Activated CD4-positive, alpha-beta T cell treated with anti-CD3 and anti-CD28 coated beads for 4 hours (primary cell): ENCODE results near the gene CYTH4.
"Not testable (repeated sequence)": the region's sequence is repeated elsewhere in the genome, so short reads cannot be mapped to it uniquely, and the experiment has no call there.

Source experiments
- DNase-seq, 2 donors: peaks; one replicate each; pipeline ENCODE4 v3.0.0-alpha.2; 2020

Gene CYTH4

DNA sequence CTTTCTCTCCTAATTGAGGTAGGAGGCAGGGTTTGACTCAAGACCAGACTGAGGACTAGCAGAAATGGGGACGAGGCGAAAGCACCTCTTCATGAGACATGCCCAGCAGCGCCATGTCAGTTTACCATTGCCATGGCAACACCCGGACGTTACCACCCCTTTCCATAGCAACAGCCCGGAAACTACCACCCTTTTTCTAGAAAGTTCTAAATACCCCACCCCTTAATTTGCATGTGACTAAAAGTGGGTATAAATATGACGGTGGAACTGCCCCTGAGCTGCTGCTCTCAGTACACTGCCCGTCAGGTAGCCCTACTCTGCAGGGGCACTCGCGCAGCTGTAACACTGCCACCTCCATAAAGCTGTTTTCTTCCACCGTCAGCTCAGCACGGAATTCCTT, 32.3 kb upstream of the CYTH4 start:
- DNase-seq = no peak

DNA sequence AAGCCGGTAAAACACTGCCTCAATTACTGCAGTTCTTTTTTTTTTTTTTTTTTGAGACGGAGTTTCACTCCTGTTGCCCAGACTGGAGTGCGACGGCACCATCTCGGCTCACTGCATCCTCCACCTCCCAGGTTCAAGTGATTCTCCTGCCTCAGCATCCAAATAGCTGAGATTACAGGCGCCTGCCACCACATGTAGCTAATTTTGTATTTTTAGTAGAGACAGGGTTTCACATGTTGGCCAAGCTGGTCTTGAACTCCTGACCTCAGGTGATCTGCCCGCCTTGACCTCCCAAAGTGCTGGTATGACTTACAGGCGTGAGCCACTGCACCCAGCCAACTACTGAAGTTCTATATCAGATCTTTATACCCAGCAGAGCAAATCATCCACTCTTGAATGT, 30.5 kb upstream of the CYTH4 start:
- DNase-seq = not testable (repeated sequence)

DNA sequence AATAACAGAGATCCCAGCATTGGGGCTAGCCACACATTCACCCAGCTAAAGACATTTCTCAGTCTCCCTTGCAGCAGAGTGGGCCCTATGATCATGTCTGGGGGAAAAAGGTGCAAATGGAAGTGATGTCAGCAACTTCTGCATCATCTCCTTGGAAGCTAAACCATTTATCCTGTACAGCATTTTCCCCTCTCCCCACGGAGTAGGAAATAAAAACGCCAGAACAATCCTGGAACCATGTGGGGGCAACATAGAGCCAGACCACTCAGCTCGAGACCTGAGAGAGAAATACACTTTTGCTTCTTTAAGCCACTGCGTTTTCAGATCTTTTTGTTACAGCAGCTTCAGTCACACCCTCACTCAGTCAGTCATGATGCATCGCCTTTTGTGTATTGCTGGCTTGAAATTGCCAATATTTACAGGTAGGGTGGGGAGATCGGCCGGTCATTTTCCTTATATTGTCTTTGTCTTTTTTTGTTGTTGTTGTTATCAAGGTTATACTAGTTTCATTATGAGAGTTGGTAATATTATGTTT, 29.1 kb upstream of the CYTH4 start:
- no peak for DNase-seq

DNA sequence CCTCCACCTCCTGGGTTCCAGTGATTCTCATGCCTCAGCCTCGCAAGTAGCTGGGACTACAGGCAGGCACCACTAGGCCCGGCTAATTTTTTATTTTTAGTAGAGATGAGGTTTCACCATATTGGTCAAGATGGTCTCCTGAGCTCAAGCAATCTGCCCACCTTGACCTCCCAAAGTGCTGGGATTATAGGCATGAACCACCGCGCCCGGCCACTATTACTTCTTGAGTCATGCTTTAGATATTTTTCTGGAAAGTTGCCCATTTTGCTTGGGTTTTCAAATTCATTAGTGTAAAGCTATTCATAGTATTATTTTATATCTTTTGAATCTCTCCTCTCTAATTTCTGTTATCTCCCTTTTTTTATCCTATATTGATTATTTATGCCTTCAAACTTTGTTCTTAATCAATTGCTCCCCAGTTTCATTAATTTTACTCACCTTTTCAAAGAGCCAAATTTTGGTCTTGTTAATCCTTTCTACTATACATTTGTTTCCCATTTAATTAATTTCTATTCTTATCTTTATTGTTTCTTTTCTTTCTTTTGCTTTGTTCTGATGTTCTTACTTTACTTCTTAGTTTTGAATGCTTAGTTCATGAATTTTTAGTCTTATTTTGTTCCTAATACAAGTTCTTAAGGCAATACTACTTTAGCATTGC, 28.0 kb upstream of the CYTH4 start:
- no peak for DNase-seq

DNA sequence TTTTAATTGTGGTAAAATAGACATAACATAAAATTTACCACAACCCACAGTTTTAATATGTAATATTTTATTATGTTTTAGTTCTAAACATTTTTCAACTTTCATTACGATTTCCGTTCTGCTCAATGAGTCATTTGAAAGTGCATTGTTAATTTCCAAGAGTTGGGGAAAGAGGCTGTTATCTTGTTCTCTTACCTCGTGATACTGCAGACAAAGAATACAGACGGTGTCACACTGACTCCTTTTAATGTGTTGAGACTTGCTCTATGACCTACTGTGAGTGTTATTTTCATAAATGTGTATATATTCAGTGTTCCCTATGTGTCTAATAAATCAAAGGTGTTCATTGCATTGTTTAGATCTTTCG, 27.5 kb upstream of the CYTH4 start:
- DNase-seq = no peak

DNA sequence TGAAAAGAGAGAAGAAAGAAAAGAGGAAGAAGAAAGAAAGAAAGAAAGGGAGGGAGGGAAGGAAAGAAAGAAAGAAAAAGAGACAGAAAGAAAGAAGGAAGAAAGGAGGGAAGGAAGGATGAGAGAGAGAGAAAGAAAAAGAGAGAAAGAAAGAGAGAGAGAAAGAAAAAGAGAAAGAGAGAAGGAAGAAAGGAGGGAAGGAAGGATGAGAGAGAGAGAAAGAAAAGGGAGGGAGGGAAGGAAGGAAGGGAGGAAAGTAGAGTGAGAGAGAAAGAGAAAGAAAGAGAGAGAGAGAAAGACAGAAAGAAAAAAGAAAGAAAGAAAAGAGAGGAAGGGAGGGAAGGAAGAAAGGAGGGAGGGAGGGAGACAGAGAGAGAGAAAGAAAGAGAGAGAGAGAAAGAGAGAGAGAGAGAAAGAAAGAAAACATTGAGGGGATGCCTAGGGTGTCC, 26.7 kb upstream of the CYTH4 start:
- DNase-seq = no peak

DNA sequence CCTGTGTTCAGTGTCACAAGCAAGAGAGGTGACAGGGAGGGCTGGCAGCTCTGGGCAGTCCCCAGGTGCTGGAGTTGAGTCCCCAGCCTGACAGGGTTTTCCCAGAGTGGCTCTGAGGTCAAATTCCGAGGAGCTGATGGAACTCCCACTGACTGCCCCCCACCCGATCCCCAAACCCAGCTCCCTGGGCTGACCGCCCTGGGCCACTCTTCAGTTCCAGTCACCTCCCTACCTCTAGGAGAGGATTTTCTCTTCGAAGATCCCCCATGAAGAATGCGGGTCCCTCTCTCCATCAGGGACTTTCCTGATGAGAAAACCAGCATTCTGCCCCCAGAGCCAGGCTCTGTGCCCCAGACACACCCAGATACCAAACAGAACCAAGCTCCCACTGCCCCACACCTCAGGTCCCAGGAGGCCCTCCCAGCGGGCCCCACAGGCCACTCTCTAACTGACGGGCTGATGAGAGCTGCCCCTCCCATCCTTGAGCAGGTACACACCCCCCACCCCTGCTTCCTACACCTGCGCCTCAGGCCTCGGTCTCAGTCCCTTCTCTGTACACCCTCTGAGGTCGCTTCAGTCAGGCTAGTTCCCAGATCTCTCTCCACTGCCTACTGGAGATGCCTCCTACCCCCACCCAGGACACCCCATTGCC, 26.1 kb upstream of the CYTH4 start:
- DNase-seq = no peak

DNA sequence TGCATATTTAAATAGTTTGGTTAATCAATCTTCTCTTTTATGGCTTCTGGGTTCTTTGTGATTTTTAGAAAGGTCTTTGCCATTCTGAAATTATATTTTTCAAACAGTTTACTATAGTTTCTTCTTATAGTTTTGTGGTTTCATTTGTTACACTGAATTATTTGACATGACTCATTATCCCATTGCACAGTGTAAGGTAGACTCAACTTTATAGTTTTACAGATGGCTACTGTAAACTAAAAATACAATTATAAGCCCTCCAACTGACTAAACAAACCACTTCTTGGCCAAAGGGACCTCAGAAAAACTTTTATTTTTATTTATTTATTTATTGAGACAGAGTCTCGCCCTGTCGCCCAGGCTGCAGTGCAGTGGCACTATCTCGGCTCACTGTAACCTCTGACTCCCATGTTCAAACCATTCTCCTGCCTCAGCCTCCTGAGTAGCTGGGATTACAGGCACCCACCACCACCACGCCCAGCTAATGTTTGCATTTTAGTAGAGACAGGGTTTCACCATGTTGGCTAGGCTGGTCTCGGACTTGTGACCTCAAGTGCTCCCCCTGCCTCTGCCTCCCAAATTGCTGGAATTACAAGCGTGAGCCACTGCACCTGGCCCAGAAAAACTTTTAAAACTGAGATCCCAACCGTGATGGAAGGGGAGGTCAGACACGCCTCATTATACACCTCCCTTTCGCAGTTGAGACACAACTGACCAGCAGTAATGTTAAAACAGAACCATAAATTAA, 24.1 kb upstream of the CYTH4 start:
- no peak for DNase-seq

DNA sequence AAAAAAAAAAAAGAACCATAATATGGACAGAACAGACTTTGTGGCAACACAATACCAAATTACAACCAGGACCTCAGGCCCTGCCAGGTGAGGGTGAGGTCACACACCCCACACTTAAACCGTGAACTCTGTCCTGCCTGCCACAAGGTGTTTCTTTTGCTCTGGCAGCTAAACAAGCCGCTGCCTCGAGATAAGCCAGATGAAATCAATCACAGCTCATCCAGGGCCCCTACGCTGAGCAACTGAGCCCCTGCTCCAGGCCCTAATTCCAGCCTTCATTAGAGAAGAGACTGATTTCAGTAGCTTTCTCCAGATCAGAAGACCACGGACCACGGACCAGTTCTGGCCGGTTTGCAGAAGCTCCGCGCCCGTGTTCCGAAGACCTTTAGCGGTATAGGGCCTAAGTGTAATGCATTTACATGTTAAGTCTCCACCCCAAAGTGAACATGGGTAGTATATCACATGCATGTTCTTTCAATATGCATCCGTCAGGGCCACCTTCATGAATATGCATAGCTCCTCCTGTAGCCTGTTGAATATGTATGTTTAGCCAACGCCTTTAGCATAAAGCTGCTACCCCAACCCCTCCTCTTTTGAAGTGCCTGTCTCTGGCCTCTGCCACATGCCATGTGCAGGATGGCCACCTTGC, 23.4 kb upstream of the CYTH4 start:
- DNase-seq = no peak

DNA sequence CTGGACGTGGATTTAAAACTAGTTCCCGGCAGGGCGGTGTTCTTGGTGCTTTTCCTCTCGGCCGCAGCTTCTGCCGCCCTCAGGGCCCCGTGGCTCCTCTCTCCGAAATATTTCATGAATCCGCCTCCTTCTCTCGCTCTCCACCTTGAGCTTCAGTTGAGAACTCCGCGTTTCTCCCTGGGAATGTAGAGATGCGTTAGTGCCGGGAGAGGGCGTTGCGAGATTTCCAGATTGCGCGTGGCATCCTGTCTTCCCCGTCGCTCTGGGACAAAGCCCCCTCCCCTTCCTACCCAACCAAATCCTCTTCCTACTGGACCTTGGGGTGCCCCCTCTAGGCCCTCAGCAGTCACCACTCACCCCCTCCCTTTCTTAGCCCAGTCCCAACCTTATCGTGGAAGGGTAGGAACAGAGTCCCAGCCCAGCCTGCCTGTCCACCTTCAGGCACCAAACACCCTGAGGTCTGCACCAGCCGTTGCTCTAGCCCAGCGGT, 22.7 kb upstream of the CYTH4 start:
- no peak for DNase-seq

DNA sequence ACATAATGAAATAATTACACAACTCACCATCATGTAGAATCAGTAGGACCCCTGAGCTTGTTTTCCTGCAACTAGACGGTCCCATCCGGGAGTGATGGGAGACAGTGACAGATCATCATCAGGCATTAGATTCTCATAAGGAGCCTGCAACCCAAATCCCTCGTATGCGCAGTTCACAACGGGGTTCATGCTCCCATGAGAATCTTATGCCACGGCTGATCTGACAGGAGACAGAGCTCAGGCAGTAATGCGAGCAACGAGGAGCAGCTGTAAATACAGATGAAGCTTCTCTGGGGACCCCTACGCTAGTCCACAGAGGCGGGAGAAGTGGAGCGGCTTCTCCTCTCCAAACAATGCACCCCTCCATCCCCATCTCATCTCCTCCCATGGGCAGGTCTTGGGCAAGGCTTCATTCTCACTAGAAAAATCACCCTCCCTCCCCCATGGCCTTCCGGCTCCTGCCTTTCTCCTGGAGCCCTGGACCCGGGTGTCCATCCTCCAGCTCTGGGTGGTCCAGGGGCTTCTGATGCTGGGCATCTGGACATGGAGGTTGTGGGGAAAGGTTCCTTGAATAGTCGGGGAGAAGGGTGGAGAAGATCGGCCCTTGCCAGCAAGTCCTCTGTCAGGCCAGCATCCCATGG, 22.0 kb upstream of the CYTH4 start:
- DNase-seq = no peak

DNA sequence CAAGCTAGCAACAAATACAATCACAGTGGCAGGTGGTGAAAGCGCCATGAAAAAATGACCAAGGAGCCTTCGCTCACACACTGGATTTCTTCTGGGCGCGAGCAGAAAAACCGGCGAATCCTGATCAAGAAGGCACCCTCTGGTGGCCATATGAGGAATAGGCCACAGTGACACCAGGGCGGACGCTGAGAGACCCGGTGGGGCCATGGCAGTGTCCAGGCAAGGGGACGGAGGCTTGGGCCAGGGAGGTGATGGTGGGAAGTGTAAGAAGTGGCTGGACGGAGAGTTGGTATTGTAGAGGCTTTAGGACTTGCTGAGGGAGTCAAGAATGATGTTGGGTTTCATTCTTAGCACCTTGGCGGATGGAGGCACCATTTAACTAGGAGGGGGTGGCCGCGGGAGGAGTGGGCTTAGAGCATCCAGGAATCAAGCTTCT, 21.4 kb upstream of the CYTH4 start:
- DNase-seq = peak; percentile 60 to 64

DNA sequence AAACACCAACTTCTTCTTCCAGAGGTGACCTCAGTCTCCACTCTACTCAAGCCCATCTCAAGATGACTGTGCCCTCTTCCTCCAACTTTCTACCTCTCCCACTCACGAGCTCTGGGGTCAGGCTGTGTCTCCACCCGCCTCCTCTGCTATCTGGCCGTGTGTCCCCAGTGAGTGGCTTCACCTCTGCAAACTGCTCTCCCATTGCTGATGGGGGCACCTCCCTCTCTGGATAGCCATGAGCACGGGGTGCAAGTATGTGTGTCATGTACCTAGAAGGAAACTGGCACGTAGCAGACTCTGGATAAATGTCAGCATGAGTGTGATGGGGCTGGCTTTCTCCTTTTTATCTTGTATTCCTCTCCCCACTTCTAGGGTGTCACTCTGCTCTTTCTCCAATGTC, 20.0 kb upstream of the CYTH4 start:
- DNase-seq = no peak

DNA sequence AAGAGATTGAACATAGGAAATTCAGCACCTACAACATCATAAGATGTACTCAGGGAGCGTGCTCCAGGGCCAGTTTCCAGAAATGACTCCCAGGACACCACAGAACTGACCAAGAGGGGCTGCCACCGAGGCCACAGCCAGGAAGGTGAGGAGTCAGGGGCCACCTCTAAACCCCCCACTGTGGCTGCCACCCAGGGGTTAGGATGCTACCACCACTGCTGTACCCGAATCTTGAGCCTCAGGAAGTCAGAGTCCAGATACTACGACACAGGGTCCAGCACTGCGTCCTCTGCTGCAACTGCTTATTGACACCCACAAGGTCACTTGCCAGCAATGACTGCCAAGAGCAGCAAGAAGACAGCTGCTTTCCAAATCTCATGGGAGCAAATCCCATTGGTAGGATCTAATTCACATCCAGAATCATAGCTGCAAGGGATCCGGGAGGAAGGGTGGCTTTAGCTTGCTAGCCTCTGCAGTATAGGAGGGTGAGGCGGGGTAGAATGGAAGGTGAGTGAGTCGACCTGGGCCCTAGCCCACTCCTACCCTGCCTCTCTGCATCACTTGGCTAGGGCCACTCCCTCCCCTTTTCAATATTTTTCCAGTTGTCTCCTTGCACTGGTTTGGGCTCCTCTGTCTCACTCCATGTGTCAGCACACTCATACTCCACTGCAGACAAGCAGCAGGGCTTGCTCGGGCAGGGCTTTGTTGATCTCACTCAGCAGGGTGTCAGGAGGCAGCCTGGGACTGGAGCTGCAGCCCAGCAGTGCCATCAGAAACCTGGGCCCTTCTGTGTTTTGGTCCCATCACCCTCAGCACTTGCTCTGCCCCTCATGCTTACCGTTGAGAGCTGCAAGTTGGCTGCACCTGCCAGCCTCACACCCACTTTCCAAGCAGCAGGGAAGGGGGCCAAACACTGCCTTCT, 18.1 kb upstream of the CYTH4 start:
- DNase-seq = no peak

DNA sequence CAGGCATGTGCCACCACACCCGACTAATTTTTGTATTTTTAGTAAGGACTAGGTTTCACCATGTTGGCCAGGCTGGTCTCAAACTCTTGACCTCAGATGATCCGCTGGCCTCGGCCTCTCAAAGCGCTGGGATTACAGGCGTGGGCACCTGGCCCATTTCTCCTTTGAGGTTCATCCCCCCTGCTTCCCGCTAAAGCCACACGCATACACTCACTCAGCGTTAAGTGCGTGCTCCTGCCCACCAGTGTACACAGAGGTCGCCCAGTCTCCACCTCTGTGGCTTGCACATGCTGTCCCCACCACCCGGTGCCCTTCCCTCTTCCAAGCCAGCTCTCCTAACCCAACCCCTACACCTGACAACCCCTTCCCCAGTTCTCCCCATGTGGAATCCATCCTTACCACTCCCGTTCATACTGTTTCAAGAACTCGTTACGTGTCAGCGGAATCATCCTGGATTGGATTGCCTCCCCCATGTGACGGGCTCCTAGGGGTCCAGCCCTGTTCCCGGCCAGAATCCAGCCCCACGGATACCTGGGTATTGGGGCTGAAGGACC, 15.7 kb upstream of the CYTH4 start:
- DNase-seq = no peak

DNA sequence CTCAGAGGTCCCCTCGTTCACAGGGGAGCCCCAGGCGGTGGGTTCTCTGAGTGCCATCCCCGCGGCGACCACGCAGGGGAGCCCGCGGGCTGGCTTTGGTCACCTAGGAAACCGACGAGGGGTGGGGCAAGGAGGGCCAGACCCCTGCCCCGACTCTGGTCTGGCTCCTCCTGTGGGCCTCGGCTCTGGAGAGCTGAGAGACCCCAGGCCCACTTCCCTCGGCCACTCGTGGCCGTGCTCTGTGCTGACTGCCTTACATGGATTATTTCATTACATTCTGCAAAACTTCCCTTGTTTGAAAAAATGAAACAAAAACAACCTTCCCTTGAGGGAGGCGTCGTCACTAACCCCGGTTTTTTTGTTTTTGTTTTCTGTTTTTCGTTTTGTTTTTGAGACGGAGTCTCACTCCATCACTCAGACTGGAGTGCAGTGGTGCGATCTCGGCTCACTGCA, 15.1 kb upstream of the CYTH4 start:
- peak; percentile 66 to 68 for DNase-seq

DNA sequence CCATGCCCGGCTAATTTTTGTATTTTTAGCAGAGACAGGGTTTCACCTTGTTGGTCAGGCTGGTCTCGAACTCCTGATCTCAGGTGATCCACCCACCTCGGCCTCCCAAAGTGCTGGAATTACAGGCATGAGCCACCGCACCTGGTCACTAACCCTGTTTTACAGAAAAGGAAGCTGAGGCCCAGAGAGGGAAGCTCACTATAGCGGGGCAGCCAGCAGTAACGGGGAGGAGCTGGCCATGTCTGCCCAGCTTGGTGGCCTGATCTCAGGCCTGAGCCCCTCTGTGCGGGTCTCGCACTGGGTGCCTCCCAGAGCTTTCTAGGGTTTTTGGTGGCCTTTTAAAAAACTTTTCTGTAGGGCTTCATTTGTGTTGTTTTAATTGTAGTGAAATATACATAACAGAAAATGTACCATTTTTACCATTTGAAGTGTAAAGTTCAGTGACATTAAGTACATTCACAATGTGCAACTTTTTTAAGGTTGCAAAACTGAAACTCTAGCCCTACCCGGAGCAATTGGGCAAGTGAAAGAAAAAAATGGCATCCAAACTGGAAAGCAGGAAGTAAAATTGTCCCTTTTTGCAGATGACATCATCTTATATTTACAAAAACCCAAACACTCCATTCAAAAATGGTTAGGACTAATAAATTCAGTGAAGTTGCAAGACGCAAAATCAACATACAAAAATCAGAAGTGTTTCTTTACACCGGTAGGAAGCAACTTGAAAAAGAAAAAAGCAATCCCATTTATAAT, 14.5 kb upstream of the CYTH4 start:
- no peak for DNase-seq

DNA sequence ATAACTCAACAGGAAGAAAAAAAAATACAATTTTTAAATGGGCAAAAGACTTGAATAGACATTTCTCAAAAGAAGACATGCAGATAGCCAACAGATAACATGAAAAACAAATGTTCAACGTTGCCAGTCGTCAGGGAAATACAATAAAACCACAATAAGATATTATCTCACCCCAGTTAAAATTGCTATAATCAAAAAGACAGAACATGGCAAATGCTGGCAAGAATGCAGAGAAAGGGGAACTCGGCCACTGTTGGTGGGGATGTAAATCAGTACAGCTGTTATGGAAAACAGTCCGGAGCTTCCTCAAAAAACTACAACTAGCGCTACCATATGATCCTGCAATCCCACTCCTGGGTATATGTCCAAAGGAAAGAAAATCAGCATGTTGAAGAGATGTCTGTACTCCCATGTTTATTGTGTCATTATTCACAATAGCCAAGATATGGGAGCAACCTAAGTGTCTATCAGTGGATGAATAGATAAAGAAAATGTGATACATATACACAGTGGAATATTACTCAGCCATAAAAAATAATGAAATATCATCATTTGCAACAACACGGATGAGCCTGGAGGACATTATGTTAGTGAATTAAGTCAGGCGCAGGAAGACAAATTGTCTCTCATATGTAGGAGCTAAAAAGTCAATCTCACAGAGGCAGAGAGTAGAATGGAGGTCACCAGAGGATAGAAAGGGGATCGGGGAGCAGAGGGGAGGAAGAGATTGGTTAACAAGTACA, 12.2 kb upstream of the CYTH4 start:
- DNase-seq = no peak

DNA sequence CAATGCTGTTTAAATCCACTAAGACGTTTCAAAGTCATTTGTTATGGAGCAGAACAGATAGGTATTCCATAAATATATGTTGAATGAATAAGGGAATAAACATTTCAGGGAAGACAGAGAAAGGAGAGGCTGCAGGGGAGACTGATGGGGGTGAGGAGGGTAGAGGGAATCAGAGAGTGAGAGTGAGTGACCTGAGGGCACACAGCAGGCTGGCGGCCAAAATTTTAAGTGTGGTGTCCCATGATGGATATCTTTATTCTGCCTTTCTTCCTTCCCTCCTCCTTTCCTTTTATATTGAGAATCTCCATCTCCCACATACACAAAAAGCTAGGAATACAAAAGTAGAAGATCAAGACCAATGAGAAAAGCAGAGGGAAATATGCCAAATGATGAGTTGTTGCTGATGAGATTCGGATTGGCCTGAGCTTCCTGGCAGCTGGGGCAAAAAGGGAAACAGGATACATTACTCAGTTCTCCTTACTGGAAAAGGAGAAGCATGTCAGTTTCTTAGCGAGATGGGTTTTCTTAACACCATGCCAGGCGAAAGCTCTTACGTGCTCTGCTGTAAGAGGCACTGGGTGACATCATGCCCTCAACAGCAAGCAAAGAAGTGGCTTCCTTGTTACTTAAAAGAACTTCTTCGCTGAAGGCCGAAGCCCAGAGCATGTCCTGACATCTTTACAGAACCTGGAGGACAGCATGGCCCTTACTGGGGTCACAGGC, 11.2 kb upstream of the CYTH4 start:
- no peak for DNase-seq
